Bronchial epithelial cell (primary cell): Measurements from ENCODE around the gene RFLNA. TPM values are rescaled to one million over a fixed set of nuclear protein-coding genes. Genes with fewer than 3 reads are reported as not detected.

Experiments
- DNase-seq: peaks from one replicate; pipeline ENCODE4 v3.0.0-alpha.2; 2010; ENCODE audit warnings: low read depth
- FAIRE-seq: peaks from 2 replicates; lab custom pipeline; 2011; peaks lifted over from hg19 to GRCh38; lab: Jason Lieb, UNC
- H3K27me3 ChIP-seq: 2 replicates; pipeline ENCODE4 v1.5.1; 2011; ENCODE audit warnings: low read length; ENCODE audit not compliant: control insufficient read depth, insufficient read depth
- H3K36me3 ChIP-seq: 2 replicates; pipeline ENCODE4 v1.5.1; 2011; ENCODE audit warnings: low read length; ENCODE audit not compliant: control insufficient read depth, insufficient read depth
- H3K4me3 ChIP-seq: 2 replicates; pipeline ENCODE4 v1.5.1; 2011; ENCODE audit warnings: mild to moderate bottlenecking, low read depth, low read length, control low read depth
- CTCF ChIP-seq: IDR thresholded peaks from 2 replicates; pipeline ENCODE4 v1.5.1; 2011; ENCODE audit warnings: mild to moderate bottlenecking, moderate library complexity, low read length, control low read depth, inconsistent platforms; ENCODE audit not compliant: insufficient read depth, severe bottlenecking
- total RNA-seq: library from RNA; depleted of rRNA; stranded (reverse); fragments of >200 nt; gene quantifications from 2 replicates; pipeline ENCODE4 v1.2.1, GENCODE V29; 2014

Gene RFLNA
- total RNA-seq, 1 donor from 2014 or later = not detected

- FAIRE-seq = no peak
- Histone ChIP-seq H3K36me3 (no peaks in the 10 kb centered on the region), H3K4me3 (no peak overlapping the region), H3K27me3 (peaks cover 1% of the 10 kb centered on the region)
- DNase-seq = no peak
- TF ChIP-seq CTCF = no peak
Measured at GRCh38 chr12:124309744-124310143, 14.9 kb downstream of the RFLNA start.

- no peak for FAIRE-seq
Measured at GRCh38 chr12:124310178-124310577, 15.3 kb downstream of the RFLNA start.

GRCh38 chr12:124310785-124311184, 15.9 kb downstream of the RFLNA start:
- H3K4me3 ChIP-seq = no peak overlapping the region
- FAIRE-seq (no peak), DNase-seq (no peak)
- H3K36me3 ChIP-seq = no peaks in the 10 kb centered on the region
- TF ChIP-seq CTCF = no peak
- peaks cover 1% of the 10 kb centered on the region for H3K27me3 ChIP-seq

More at GRCh38 chr12:124310178-124310577, 15.3 kb downstream of the RFLNA start:
- no peak for TF ChIP-seq CTCF
- DNase-seq = no peak
- Histone ChIP-seq H3K4me3 (no peak overlapping the region), H3K27me3 (peaks cover 1% of the 10 kb centered on the region), H3K36me3 (no peaks in the 10 kb centered on the region)

GRCh38 chr12:124311292-124312109, 16.6 kb downstream of the RFLNA start:
- FAIRE-seq = no peak
- no peak for TF ChIP-seq CTCF
- no peaks in the 10 kb centered on the region for H3K36me3 ChIP-seq
- H3K4me3 ChIP-seq = no peak overlapping the region
- H3K27me3 ChIP-seq = peaks cover 3% of the 10 kb centered on the region
- no peak for DNase-seq

GRCh38 chr12:124312601-124313000, 17.7 kb downstream of the RFLNA start:
- H3K36me3 ChIP-seq = no peaks in the 10 kb centered on the region
- DNase-seq (no peak), FAIRE-seq (no peak)
- TF ChIP-seq CTCF = no peak
- H3K27me3 ChIP-seq = peaks cover 9% of the 10 kb centered on the region
- no peak overlapping the region for H3K4me3 ChIP-seq
